HG03469 (cell line): ENCODE measurements around the gene IGF2BP1.
"Not testable (repeated sequence)": the region's sequence is repeated elsewhere in the genome, so short reads cannot be mapped to it uniquely, and the experiment has no call there.

Experiments
- ATAC-seq: cut with Tn5 transposase; IDR thresholded peaks from one replicate; pipeline ENCODE4 v1.9.1; 2021; ENCODE audit warnings: mild to moderate bottlenecking, moderate library complexity, moderate number of reproducible peaks; ENCODE audit not compliant: unreplicated experiment

The IGF2BP1 gene

GRCh38 chr17:49018116-49018612 is 21.0 kb downstream of the IGF2BP1 start:
- ATAC-seq: no peak

- ATAC-seq: no peak
Measured at GRCh38 chr17:49018748-49019147, 21.6 kb downstream of the IGF2BP1 start.

GRCh38 chr17:49020609-49021008 is 23.4 kb downstream of the IGF2BP1 start:
- no peak for ATAC-seq

- ATAC-seq: no peak
Measured at GRCh38 chr17:49021095-49021767, 24.0 kb downstream of the IGF2BP1 start.

- no peak for ATAC-seq
Measured at GRCh38 chr17:49021768-49022103, 24.6 kb downstream of the IGF2BP1 start.

GRCh38 chr17:49022391-49022941 is 25.3 kb downstream of the IGF2BP1 start:
- ATAC-seq: no peak

- ATAC-seq: no peak
Measured at GRCh38 chr17:49024523-49024922, 27.3 kb downstream of the IGF2BP1 start.

- not testable (repeated sequence) for ATAC-seq
Measured at GRCh38 chr17:49026447-49026846, 29.3 kb downstream of the IGF2BP1 start.

GRCh38 chr17:49028271-49028670 is 31.1 kb downstream of the IGF2BP1 start:
- ATAC-seq: no peak

GRCh38 chr17:49029801-49030200 is 32.6 kb downstream of the IGF2BP1 start:
- no peak for ATAC-seq

- ATAC-seq: no peak
Measured at GRCh38 chr17:49031965-49032928, 35.1 kb downstream of the IGF2BP1 start.

- no peak for ATAC-seq
Measured at GRCh38 chr17:49035470-49036269, 38.5 kb downstream of the IGF2BP1 start.

- ATAC-seq: no peak
Measured at GRCh38 chr17:49036270-49036626, 39.1 kb downstream of the IGF2BP1 start.

- no peak for ATAC-seq
Measured at GRCh38 chr17:49038138-49038537, 41.0 kb downstream of the IGF2BP1 start.

- ATAC-seq: no peak
Measured at GRCh38 chr17:49038544-49038943, 41.4 kb downstream of the IGF2BP1 start.

- not testable (repeated sequence) for ATAC-seq
Measured at GRCh38 chr17:49039518-49039917, 42.3 kb downstream of the IGF2BP1 start.

GRCh38 chr17:49041527-49041926 is 44.3 kb downstream of the IGF2BP1 start:
- ATAC-seq: no peak

- no peak for ATAC-seq
Measured at GRCh38 chr17:49045376-49045775, 48.2 kb downstream of the IGF2BP1 start.

- ATAC-seq: no peak
Measured at GRCh38 chr17:49046912-49047311, 49.7 kb downstream of the IGF2BP1 start.

- ATAC-seq: no peak
Measured at GRCh38 chr17:49049265-49049664, 52.1 kb downstream of the IGF2BP1 start.

GRCh38 chr17:49050611-49051010 is 53.4 kb downstream of the IGF2BP1 start:
- ATAC-seq: no peak
